WTC11 (cell line): ENCODE data around the gene UBA1. TPM values are rescaled to one million over a fixed set of nuclear protein-coding genes. Genes with fewer than 3 reads are reported as not detected.
A peak's percentile ranks its signal among the peaks of the same experiment; 100 is the strongest.

Experiments
- ATAC-seq: fragments of 200-7000 bp; cut with Tn5 transposase; 2 replicates; pipeline ENCODE4 v1.10.0; 2021; ENCODE audit warnings: mild to moderate bottlenecking, moderate library complexity
- CTCF ChIA-PET: fragments of 300-600 bp; sonication (Branson Sonifier 250); formaldehyde crosslinking; loops from one replicate; lab custom pipeline; 2021; ENCODE audit warnings: antibody characterized with exemption; lab: Charles Lee
- POLR2A ChIA-PET: fragments of 350-600 bp; sonication (Branson Sonifier 250); formaldehyde crosslinking; loops from one replicate; lab custom pipeline; 2021; ENCODE audit warnings: antibody characterized with exemption; lab: Charles Lee
- DNase-seq: peaks from one replicate; pipeline ENCODE4 v3.0.0; 2021; ENCODE audit warnings: low spot score
- H3K27ac Mint-ChIP-seq: 2 replicates; pipeline ENCODE4 v1.8.0; 2021; ENCODE audit warnings: mixed read lengths
- H3K27me3 Mint-ChIP-seq: 2 replicates; pipeline ENCODE4 v1.8.0; 2021; ENCODE audit warnings: low read depth, mild to moderate bottlenecking, moderate library complexity, mixed read lengths
- H3K36me3 Mint-ChIP-seq: 2 replicates; pipeline ENCODE4 v1.8.0; 2021; ENCODE audit warnings: mixed read lengths
- H3K4me1 Mint-ChIP-seq: 2 replicates; pipeline ENCODE4 v1.8.0; 2022; ENCODE audit warnings: mixed read lengths
- H3K4me3 Mint-ChIP-seq: 2 replicates; pipeline ENCODE4 v1.8.0; 2021; ENCODE audit warnings: mild to moderate bottlenecking, moderate library complexity, mixed read lengths
- H3K9me3 Mint-ChIP-seq: 2 replicates; pipeline ENCODE4 v1.8.0; 2021; ENCODE audit warnings: mixed read lengths
- AR ChIP-seq: fragments of 250-450 bp; sonication (Bioruptor Pico); IDR thresholded peaks from 2 replicates; pipeline ENCODE4 v1.9.0; 2021; ENCODE audit warnings: mild to moderate bottlenecking
- CREM ChIP-seq: sonication (generic); formaldehyde crosslinking; IDR thresholded peaks from 2 replicates; pipeline ENCODE4 v1.8.1; 2022; ENCODE audit warnings: mild to moderate bottlenecking, missing genetic modification reagents, moderate library complexity
- GRHL2 ChIP-seq: fragments of 250-450 bp; sonication (Bioruptor Pico); IDR thresholded peaks from 2 replicates; pipeline ENCODE4 v1.8.0; 2022; ENCODE audit warnings: mild to moderate bottlenecking, moderate library complexity; ENCODE audit not compliant: insufficient replicate concordance, severe bottlenecking
- GTF2I ChIP-seq: fragments of 250-450 bp; sonication (Bioruptor Pico); conservative IDR thresholded peaks from 2 replicates; pipeline ENCODE4 v1.4.0; 2021; ENCODE audit warnings: mild to moderate bottlenecking
- HMGA2 ChIP-seq: fragments of 250-450 bp; sonication (Bioruptor Pico); IDR thresholded peaks from 2 replicates; pipeline ENCODE4 v1.4.0; 2021; ENCODE audit warnings: mild to moderate bottlenecking, moderate library complexity
- PRRX2 ChIP-seq: fragments of 250-450 bp; sonication (Bioruptor Pico); IDR thresholded peaks from 2 replicates; pipeline ENCODE4 v1.8.0; 2021; ENCODE audit warnings: mild to moderate bottlenecking
- SOX15 ChIP-seq: fragments of 250-450 bp; sonication (Bioruptor Pico); IDR thresholded peaks from 2 replicates; pipeline ENCODE4 v1.9.0; 2021; ENCODE audit warnings: mild to moderate bottlenecking
- TCF7 ChIP-seq: sonication (generic); formaldehyde crosslinking; IDR thresholded peaks from 2 replicates; pipeline ENCODE4 v1.8.0; 2022; ENCODE audit warnings: mild to moderate bottlenecking, low read depth, missing genetic modification reagents, moderate library complexity
- TEAD4 ChIP-seq: sonication (generic); formaldehyde crosslinking; IDR thresholded peaks from 2 replicates; pipeline ENCODE4 v1.8.0; 2022; ENCODE audit warnings: mild to moderate bottlenecking, missing genetic modification reagents
- ZBTB21 ChIP-seq: sonication (generic); formaldehyde crosslinking; IDR thresholded peaks from 2 replicates; pipeline ENCODE4 v1.8.1; 2023; ENCODE audit warnings: mild to moderate bottlenecking, missing genetic modification reagents, borderline replicate concordance
- ZNF281 ChIP-seq: sonication (generic); formaldehyde crosslinking; IDR thresholded peaks from 2 replicates; pipeline ENCODE4 v1.8.0; 2023; ENCODE audit warnings: mild to moderate bottlenecking, missing genetic modification reagents
- ZNF425 ChIP-seq: fragments of 250-450 bp; sonication (Bioruptor Pico); conservative IDR thresholded peaks from 2 replicates; pipeline ENCODE4 v1.9.0; 2021; ENCODE audit warnings: mild to moderate bottlenecking
- total RNA-seq: library from RNA; stranded (reverse); gene quantifications from 3 replicates; pipeline ENCODE4 v1.2.3, GENCODE V29; 2021
- TF ChIP-seq, protein P1 (sequence below): sonication (generic); formaldehyde crosslinking; IDR thresholded peaks from 2 replicates; pipeline ENCODE4 v1.8.0; 2023; ENCODE audit warnings: missing genetic modification reagents, mild to moderate bottlenecking, borderline replicate concordance
- TF ChIP-seq, protein P2 (sequence below): fragments of 250-450 bp; sonication (Bioruptor Pico); IDR thresholded peaks from 2 replicates; pipeline ENCODE4 v1.9.0; 2021; ENCODE audit warnings: moderate library complexity, mild to moderate bottlenecking, inconsistent platforms, borderline replicate concordance
- TF ChIP-seq, protein P3 (sequence below): fragments of 250-450 bp; sonication (Bioruptor Pico); IDR thresholded peaks from 2 replicates; pipeline ENCODE4 v1.8.0; 2021; ENCODE audit warnings: mild to moderate bottlenecking

The UBA1 gene
- total RNA-seq, 1 experiment from 2014 or later, result 379 TPM

- TF ChIP-seq ZNF425 (CRISPR knock-in tag) (no peak), AR (CRISPR knock-in tag) (no peak), CREM (CRISPR knock-in tag) (no peak), GTF2I (no peak), ZNF281 (CRISPR knock-in tag) (no peak), ZBTB21 (no peak), GRHL2 (CRISPR knock-in tag) (no peak), TEAD4 (CRISPR knock-in tag) (no peak), SOX15 (no peak), PRRX2 (no peak), TCF7 (CRISPR knock-in tag) (no peak)
- TF ChIP-seq, protein P1, sequence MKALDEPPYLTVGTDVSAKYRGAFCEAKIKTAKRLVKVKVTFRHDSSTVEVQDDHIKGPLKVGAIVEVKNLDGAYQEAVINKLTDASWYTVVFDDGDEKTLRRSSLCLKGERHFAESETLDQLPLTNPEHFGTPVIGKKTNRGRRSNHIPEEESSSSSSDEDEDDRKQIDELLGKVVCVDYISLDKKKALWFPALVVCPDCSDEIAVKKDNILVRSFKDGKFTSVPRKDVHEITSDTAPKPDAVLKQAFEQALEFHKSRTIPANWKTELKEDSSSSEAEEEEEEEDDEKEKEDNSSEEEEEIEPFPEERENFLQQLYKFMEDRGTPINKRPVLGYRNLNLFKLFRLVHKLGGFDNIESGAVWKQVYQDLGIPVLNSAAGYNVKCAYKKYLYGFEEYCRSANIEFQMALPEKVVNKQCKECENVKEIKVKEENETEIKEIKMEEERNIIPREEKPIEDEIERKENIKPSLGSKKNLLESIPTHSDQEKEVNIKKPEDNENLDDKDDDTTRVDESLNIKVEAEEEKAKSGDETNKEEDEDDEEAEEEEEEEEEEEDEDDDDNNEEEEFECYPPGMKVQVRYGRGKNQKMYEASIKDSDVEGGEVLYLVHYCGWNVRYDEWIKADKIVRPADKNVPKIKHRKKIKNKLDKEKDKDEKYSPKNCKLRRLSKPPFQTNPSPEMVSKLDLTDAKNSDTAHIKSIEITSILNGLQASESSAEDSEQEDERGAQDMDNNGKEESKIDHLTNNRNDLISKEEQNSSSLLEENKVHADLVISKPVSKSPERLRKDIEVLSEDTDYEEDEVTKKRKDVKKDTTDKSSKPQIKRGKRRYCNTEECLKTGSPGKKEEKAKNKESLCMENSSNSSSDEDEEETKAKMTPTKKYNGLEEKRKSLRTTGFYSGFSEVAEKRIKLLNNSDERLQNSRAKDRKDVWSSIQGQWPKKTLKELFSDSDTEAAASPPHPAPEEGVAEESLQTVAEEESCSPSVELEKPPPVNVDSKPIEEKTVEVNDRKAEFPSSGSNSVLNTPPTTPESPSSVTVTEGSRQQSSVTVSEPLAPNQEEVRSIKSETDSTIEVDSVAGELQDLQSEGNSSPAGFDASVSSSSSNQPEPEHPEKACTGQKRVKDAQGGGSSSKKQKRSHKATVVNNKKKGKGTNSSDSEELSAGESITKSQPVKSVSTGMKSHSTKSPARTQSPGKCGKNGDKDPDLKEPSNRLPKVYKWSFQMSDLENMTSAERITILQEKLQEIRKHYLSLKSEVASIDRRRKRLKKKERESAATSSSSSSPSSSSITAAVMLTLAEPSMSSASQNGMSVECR (CRISPR knock-in tag), result no peak
- TF ChIP-seq, protein P2, sequence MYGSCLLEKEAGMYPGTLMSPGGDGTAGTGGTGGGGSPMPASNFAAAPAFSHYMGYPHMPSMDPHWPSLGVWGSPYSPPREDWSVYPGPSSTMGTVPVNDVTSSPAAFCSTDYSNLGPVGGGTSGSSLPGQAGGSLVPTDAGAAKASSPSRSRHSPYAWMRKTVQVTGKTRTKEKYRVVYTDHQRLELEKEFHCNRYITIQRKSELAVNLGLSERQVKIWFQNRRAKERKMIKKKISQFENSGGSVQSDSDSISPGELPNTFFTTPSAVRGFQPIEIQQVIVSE, result no peak
Measured at GRCh38 chrX:47166126-47166525, 27.5 kb upstream of the UBA1 start (continued).

DNA sequence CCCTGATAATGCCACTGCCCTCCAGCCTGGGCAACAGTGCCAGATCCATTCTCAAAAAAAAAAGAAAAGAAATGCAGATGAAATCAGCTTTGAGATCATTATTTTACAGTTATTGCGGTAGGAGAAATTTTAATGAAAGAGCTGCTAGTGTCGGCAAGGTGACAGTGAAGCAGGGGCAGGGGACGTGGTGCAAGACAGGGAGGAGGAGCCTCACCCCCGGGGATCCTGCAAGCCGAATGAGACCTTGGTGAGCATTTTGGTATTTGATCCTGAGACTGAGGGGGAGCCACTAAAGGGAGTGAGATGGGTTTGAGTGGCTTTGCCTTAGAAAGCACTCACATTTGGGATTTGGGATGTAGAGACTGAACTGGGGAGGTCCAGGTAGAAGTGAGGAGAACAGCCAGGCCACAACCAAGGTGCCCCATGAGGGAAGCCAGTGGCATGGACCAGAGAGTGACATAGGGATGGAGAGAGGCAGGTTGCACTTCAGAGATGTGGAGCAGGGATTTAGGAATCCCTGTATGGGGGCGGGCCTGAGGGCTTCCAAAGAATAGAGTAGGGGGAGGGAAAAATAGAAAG lies 25.0 kb upstream of the UBA1 start:
- no peak overlapping the region for H3K4me3 Mint-ChIP-seq
- H3K27ac Mint-ChIP-seq, result peak overlapping the region; percentile 50; the same call in 1 of the 2 replicates
- peaks cover 13% of the 10 kb centered on the region for H3K36me3 Mint-ChIP-seq
- DNase-seq, result no peak
- TF ChIP-seq HMGA2 (no peak), AR (CRISPR knock-in tag) (no peak)
- TF ChIP-seq, protein P3, sequence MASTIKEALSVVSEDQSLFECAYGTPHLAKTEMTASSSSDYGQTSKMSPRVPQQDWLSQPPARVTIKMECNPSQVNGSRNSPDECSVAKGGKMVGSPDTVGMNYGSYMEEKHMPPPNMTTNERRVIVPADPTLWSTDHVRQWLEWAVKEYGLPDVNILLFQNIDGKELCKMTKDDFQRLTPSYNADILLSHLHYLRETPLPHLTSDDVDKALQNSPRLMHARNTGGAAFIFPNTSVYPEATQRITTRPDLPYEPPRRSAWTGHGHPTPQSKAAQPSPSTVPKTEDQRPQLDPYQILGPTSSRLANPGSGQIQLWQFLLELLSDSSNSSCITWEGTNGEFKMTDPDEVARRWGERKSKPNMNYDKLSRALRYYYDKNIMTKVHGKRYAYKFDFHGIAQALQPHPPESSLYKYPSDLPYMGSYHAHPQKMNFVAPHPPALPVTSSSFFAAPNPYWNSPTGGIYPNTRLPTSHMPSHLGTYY, result no peak
- TF ChIP-seq, all 79 proteins: peak for 0
- Mint-ChIP-seq H3K9me3 (no peaks in the 10 kb centered on the region), H3K4me1 (no peaks in the 10 kb centered on the region), H3K27me3 (no peaks in the 10 kb centered on the region)
- POLR2A ChIA-PET, result no interaction called here
- ATAC-seq, result no peak
- CTCF ChIA-PET, result interaction anchor here (0.9 kb wide), 1 partner anchor 23 kb away, joined by 3 read pairs; the partner anchor contains the start of gene RBM10
